Measurements from ENCODE around the gene NEGR1.

DNA sequence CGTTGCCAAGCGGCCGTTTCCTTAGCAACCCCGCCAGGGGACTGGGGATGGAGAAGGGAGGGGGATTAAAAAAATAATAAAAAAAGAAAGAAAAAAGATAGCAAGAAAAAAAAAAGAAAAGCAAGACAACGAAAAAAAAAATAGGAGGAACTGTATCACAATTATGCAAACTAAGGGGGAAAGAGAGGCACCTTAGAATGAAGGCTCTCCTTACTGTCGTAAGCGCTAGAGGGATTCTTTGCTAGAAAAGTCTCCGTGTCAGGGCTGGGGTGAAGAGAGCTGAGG lies 625 bp upstream of the NEGR1 start:
- TF ChIP-seq, protein P1, sequence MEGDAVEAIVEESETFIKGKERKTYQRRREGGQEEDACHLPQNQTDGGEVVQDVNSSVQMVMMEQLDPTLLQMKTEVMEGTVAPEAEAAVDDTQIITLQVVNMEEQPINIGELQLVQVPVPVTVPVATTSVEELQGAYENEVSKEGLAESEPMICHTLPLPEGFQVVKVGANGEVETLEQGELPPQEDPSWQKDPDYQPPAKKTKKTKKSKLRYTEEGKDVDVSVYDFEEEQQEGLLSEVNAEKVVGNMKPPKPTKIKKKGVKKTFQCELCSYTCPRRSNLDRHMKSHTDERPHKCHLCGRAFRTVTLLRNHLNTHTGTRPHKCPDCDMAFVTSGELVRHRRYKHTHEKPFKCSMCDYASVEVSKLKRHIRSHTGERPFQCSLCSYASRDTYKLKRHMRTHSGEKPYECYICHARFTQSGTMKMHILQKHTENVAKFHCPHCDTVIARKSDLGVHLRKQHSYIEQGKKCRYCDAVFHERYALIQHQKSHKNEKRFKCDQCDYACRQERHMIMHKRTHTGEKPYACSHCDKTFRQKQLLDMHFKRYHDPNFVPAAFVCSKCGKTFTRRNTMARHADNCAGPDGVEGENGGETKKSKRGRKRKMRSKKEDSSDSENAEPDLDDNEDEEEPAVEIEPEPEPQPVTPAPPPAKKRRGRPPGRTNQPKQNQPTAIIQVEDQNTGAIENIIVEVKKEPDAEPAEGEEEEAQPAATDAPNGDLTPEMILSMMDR (IDR thresholded peaks at IDR 0.05) = no peak; the same call in 1 of the 2 replicates
- TF ChIP-seq ZFX (IDR thresholded peaks at IDR 0.05; ENCODE audit: borderline replicate concordance) = no peak

Data from 22Rv1 (cell line).